Lower leg skin (tissue), 4 donors: ENCODE data around the gene ICAM2. TPM values are rescaled to one million over a fixed set of nuclear protein-coding genes. Genes with fewer than 3 reads are reported as not detected.

Experiments
- DNase-seq, 2 donors: peaks; one replicate each; pipeline ENCODE4 v3.0.0-alpha.2; 2019; ENCODE audit warnings: low spot score in 2 of 2
- H3K4me3 ChIP-seq: fragments of 200-600 bp; sonication (generic); 2 replicates; pipeline ENCODE4 v1.5.1; 2017; ENCODE audit warnings: mild to moderate bottlenecking, low read depth; ENCODE audit not compliant: poor library complexity, severe bottlenecking
- POLR2A ChIP-seq, 2 donors: fragments of 450-650 bp; IDR thresholded peaks; one replicate each; pipeline ENCODE4 v1.6.1; 2016 to 2017; ENCODE audit warnings: antibody characterized with exemption in 2 of 2, mild to moderate bottlenecking in 1 of 2, moderate library complexity in 1 of 2
- WGBS, 2 donors: methylation state at CpG; one replicate each; pipeline ENCODE4 v1.1.5; 2018; 5-methylcytosine and 5-hydroxymethylcytosine counted together
- intact Hi-C: fragments of 100-400 bp; cut with DNase I; formaldehyde crosslinking; loops from one replicate; pipeline ENCODE4 v1.15.0; 2023; ENCODE audit warnings: low total_unique reads
- total RNA-seq, 4 donors: library from RNA; depleted of rRNA; stranded (reverse); fragments of >200 nt; gene quantifications; one replicate each; pipeline ENCODE4 v1.1.0, GENCODE V29; 2016
- TF ChIP-seq, protein P1 (sequence below), 3 donors: fragments of 450-650 bp; IDR thresholded peaks; one replicate each; pipeline ENCODE4 v1.5.1; 2016; ENCODE audit warnings: antibody characterized with exemption in 3 of 3, mild to moderate bottlenecking in 3 of 3, moderate library complexity in 2 of 3

Gene ICAM2
- total RNA-seq, 4 donors from 2014 or later: 11.5 to 26.8 (median 19.9) TPM

DNA sequence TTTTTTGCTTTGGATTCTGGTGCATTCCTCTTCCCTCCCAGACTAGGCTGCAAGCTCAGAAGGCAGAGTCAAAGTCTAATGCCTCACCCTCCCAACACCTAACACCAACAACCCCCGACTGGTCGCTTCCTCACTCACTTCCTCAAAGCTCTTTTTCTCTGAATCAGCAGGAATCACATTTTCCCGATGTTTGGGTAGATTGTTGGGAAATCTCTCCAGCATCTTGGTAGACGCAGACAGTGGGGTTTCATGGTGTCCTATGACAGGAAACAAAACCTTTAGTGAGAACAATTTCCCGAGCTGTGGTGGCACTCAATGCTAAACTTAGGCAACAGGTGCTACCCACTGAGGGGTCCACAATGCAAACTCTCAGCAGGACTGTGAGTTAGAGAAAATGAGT is 39.9 kb upstream of the ICAM2 start:
- intact Hi-C loops: loop anchor here (10.0 kb wide), 1 partner anchor 74 kb away; the partner anchor contains the start of gene ERN1
- DNase-seq: no peak
- 82 to 90% methylated on average over 5 of the region's 5 CpGs for WGBS, 2 donors
- no peak overlapping the region for H3K4me3 ChIP-seq
- no peak for TF ChIP-seq POLR2A (IDR thresholded peaks at IDR 0.05)
- TF ChIP-seq, protein P1, sequence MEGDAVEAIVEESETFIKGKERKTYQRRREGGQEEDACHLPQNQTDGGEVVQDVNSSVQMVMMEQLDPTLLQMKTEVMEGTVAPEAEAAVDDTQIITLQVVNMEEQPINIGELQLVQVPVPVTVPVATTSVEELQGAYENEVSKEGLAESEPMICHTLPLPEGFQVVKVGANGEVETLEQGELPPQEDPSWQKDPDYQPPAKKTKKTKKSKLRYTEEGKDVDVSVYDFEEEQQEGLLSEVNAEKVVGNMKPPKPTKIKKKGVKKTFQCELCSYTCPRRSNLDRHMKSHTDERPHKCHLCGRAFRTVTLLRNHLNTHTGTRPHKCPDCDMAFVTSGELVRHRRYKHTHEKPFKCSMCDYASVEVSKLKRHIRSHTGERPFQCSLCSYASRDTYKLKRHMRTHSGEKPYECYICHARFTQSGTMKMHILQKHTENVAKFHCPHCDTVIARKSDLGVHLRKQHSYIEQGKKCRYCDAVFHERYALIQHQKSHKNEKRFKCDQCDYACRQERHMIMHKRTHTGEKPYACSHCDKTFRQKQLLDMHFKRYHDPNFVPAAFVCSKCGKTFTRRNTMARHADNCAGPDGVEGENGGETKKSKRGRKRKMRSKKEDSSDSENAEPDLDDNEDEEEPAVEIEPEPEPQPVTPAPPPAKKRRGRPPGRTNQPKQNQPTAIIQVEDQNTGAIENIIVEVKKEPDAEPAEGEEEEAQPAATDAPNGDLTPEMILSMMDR (IDR thresholded peaks at IDR 0.05): no peak

DNA sequence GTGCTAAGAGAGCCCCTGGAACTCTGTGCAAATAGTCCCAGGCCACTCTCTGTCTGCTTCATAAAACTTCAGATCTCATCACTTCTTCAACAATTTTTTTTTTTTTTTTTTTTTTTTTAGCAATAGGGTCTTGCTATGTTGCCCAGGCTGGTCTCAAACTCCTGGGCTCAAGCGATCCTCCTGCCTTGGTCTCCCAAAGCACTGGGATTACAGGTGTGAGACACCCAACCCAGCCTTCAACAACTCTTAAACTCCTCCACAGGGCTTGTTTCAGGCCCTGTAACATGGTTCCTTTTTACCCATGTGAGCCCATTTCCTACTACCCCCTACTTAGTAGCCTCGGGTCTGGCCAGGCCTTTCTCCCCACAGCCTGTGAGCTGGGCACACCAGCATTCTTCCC is 39.3 kb upstream of the ICAM2 start:
- intact Hi-C loops: loop anchor here (10.0 kb wide), 1 partner anchor 75 kb away; the partner anchor contains the start of gene ERN1
- no peak for DNase-seq
- WGBS, 2 donors: 93 to 95% methylated on average over 2 of the region's 2 CpGs

DNA sequence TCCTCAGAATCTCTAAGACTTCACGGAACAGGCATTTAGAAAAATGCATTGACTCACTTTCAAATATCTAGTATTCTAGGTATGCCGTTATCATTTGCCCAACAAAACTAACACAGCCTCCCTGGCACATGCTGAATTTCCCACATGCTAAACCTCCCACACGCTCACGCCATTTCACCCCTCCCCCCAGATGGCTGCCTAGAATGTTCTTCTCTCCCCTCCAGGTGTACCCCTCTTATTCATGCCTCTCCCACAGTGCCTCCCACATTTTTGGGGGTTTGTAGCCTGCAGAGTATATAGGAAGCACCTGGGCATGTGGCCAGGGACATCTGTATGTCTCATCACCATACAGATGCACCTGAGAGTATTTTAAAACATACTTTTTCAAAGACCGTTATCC is 38.2 kb upstream of the ICAM2 start:
- TF ChIP-seq, protein P1 (IDR thresholded peaks at IDR 0.05): no peak
- TF ChIP-seq POLR2A (IDR thresholded peaks at IDR 0.05): no peak
- intact Hi-C loops: no loop called here
- no peak for DNase-seq
- 85 to 86% methylated on average over 5 of the region's 5 CpGs for WGBS, 2 donors
- H3K4me3 ChIP-seq: no peak overlapping the region

More for the DNA sequence above, 39.3 kb upstream of the ICAM2 start:
- no peak overlapping the region for H3K4me3 ChIP-seq
- no peak for TF ChIP-seq POLR2A (IDR thresholded peaks at IDR 0.05)
- TF ChIP-seq, protein P1 (IDR thresholded peaks at IDR 0.05): no peak

DNA sequence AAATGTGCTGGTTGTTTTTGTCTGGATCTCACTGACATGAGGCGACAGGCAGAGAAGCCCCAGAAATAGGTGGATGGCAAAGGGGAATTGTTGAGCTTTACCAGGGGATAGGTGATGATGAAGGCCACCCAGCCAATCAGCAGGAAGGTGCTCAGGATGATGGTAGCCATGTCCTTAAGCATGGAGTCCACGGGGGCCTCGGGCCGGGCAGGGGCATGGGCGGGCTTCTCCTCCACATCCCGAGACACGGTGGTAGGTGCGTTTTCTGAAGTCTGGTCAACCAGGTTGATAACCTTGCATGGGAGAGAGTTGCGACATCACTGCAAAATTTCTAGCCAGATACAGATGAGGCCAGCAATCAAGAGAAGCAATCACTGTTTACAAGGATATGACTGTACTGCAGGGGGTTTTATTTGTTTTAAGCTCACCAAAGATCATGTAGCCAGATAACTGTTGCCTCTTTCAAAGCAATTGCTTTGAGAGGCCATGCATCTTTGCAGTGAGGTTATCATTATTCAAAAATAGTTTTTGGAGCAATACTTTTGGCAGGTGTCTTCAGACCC is 37.3 kb upstream of the ICAM2 start:
- no peak for DNase-seq
- H3K4me3 ChIP-seq: no peak overlapping the region
- TF ChIP-seq, protein P1 (IDR thresholded peaks at IDR 0.05): no peak
- no peak for TF ChIP-seq POLR2A (IDR thresholded peaks at IDR 0.05)
- 96 to 97% methylated on average over 9 of the region's 9 CpGs for WGBS, 2 donors
- intact Hi-C loops: no loop called here

DNA sequence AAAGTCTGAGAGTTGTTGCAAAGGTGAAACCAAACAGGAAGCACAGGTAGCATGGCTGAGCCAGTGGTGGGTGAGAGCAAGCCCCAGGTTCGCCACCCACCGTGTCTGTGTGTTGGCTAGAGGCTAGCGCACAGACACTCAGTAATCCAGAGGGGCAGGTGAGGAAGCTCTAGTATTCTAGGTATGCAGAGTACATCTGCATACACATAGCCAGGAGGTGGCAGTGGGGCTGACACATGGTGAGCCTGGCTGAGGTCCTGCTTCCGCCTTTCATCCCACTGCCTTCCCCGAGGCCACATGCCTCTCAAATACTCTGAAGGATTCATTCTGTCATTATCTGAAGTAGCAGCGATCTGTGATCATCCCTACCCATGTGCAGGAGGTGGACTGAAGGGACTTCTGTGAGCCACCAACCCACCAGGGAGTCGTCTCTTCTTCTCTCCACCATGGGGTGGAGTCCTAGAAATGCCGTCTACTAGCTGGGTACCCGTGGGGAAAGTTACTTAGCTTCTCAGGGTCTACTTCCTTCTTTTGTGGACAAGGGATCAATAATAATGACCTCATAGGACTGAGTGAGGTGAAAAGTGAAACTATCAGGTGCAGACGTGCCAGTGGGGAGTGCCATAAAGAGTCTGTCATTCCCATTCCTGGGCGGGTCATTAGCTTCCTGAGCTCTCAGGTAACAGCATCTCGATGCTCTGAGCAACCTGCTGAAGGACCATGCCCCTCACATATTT is 36.0 kb upstream of the ICAM2 start:
- WGBS, 2 donors: 66 to 69% methylated on average over 12 of the region's 12 CpGs
- TF ChIP-seq, protein P1 (IDR thresholded peaks at IDR 0.05): no peak
- no peak for TF ChIP-seq POLR2A (IDR thresholded peaks at IDR 0.05)
- DNase-seq: no peak
- no peak overlapping the region for H3K4me3 ChIP-seq
- intact Hi-C loops: no loop called here
